HFF-Myc (cell line): ENCODE results near the gene RALGAPA1.
A peak's percentile ranks its signal among the peaks of the same experiment; 100 is the strongest.

ENCODE experiments used
- DNase-seq: peaks from one replicate; pipeline ENCODE4 v3.0.0-alpha.2; 2011; ENCODE audit warnings: low read depth; ENCODE audit errors: extremely low read depth
- H3K4me3 ChIP-seq: replicated peaks from 2 replicates; pipeline ENCODE4 v1.5.1; 2011; ENCODE audit warnings: low read depth, mild to moderate bottlenecking, control low read depth, low read length
- TF ChIP-seq, protein P1 (sequence below): IDR thresholded peaks from 2 replicates; pipeline ENCODE4 v1.5.1; 2012; ENCODE audit warnings: mild to moderate bottlenecking, low read depth, low read length, control low read depth; ENCODE audit errors: missing control alignments

Gene RALGAPA1

DNA sequence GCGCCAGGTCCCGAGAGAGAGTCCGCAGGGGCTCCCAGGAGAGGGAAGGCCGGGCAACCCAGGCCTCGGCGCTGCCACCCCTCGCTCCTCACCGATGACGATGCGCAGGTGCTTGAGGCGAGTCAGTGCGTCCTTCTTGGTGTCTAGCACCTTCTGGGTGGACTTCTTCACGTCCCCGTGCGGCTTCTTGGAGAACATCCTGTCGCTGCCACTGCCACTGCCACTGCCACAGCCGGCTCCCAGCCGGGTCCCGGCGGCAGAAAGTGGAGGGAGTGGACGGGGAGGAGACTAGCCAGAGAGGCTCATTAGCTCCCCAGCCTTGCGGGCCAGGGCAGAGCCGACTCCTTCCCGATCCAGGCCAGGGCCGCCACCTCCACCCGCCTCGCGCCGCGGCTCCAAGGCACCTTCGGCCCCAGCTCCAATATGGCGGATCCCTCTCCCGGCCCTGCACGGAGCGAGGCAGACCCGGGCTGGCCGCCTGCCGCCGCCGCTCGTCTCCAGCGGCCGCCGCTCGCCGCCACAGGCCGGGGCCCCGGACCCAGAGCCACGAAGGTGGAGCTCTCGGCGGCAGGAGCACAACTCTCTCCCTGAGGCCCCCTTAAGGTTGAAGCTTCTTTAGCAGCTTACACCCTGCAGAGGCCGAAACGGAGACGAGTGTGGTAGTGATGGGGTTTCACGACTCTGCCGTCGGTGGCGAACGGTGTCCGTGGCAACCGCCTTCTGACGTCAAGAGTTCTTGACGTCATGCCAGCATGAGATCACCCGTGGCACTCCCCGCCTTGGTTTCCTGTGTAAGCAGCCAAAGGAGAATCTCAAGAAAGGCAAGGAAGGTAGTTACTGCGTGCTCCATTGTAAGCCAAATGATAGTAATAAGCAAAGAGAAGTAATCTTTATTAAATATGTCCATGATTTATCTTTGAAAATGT lies at the start of gene RALGAPA1:
TSS of gene RALGAPA1 (minus strand) at position 658 of the 926 bp plus-strand sequence. CDS start at position 198, 460 bp downstream.
- peak within 1 kb of the TSS; percentile 75 for H3K4me3 ChIP-seq
- peak; percentile 94 for DNase-seq

DNA sequence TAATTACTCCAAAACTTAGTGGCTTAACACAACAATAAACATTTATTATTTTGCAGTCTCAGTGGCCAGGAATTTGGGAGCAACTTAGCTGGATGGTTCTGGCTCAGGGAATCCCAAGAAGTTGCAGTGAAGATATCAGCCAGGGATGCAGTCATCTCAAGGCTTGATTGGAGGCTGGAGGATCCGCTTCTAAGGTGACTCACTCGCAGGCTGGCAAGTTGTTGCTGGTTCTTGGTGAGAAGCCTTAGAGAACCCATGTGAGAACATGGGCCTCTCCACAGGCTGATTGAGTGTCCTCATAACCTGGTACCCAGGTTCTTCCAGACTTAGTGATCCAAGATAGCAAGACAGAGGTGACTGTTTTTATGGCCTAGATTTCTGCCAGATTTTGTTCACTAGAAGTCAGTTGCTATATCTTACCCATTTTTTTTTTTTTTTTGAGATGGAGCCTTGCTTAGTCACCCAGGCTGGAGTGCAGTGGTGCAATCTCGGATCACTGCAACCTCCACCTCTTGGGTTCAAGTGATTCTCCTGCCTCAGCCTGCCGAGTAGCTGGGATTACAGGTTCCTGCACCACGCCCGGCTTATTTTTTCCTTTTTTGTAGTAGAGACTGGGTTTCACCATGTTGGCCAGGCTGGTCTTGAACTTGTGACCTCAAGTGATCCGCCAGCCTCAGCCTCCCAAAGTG lies 49.6 kb upstream of the RALGAPA1 start:
- DNase-seq = no peak
- TF ChIP-seq, protein P1, sequence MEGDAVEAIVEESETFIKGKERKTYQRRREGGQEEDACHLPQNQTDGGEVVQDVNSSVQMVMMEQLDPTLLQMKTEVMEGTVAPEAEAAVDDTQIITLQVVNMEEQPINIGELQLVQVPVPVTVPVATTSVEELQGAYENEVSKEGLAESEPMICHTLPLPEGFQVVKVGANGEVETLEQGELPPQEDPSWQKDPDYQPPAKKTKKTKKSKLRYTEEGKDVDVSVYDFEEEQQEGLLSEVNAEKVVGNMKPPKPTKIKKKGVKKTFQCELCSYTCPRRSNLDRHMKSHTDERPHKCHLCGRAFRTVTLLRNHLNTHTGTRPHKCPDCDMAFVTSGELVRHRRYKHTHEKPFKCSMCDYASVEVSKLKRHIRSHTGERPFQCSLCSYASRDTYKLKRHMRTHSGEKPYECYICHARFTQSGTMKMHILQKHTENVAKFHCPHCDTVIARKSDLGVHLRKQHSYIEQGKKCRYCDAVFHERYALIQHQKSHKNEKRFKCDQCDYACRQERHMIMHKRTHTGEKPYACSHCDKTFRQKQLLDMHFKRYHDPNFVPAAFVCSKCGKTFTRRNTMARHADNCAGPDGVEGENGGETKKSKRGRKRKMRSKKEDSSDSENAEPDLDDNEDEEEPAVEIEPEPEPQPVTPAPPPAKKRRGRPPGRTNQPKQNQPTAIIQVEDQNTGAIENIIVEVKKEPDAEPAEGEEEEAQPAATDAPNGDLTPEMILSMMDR = no peak
- no peak overlapping the region for H3K4me3 ChIP-seq

DNA sequence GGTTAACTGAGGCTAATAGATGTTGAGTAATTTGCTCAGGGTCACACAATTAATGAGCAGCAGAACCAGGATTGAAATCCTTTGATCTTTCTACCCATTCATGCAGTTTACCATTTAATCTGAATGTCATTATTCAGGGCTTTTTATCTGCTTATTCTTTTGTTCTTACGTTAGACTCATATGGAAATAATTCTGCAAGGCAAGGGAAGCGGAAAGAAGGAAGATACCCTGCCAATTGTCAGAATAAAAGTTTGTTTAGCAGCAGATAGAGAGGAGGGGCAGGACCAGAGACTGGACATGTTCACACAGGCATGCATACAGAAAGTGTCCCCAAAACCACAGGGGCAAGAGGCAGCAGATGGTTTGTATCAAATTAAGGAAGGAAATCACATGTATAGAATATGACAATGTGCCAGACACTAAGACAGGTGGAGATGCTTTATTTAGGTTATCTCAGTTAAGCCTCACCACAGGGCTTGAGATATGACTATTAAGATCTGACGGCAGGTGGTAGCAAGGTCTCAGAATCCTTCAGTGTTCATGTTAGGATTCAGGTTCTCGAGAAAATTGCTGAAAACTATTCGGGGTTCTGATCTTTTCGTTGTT lies 46.9 kb upstream of the RALGAPA1 start:
- no peak for DNase-seq
- no peak overlapping the region for H3K4me3 ChIP-seq
- TF ChIP-seq, protein P1 = no peak

- H3K4me3 ChIP-seq = no peak overlapping the region
- no peak for DNase-seq
- TF ChIP-seq, protein P1 = no peak
These were observed 45.7 kb upstream of the RALGAPA1 start for GRCh38 chr14:35854696-35855270.

- DNase-seq = no peak
- H3K4me3 ChIP-seq = no peak overlapping the region
- TF ChIP-seq, protein P1 = no peak
These were observed 44.1 kb upstream of the RALGAPA1 start for GRCh38 chr14:35853225-35853624.

DNA sequence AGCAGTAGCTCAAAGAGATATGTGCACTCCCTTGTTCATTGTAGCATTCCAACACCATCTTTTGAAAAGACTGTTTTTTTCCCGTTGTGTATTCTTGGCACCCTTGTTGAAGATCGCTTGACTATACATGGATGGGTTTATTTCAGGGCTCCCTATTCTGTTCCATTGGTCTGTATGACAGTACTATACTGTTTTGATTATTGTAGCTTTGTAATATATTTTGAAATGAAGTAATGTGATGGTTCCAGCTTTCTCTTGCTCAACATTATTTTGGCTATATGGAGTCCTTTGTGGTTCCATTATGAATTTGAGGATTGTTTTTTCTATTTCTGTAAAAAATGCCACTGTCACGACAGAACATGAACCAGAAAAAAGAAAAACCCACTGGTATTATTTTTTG lies 42.7 kb upstream of the RALGAPA1 start:
- DNase-seq = no peak
- H3K4me3 ChIP-seq = no peak overlapping the region
- TF ChIP-seq, protein P1 = no peak
